Gastroesophageal sphincter (tissue), 3 donors: ENCODE measurements around the gene CSNK1A1L.

Experiments
- EP300 ChIP-seq: sonication (generic); formaldehyde crosslinking; IDR thresholded peaks from one replicate; pipeline ENCODE4 v1.6.1; 2017; ENCODE audit warnings: antibody characterized with exemption, mild to moderate bottlenecking
- POLR2A ChIP-seq, 2 donors: fragments of 450-650 bp; IDR thresholded peaks; one replicate each; pipeline ENCODE4 v1.6.1; 2017; ENCODE audit warnings: antibody characterized with exemption in 2 of 2, mild to moderate bottlenecking in 2 of 2, moderate library complexity in 1 of 2
- POLR2AphosphoS5 ChIP-seq: sonication (generic); formaldehyde crosslinking; IDR thresholded peaks from one replicate; pipeline ENCODE4 v1.6.1; 2017; ENCODE audit warnings: antibody characterized with exemption
- TF ChIP-seq, protein P1 (sequence below), 4 experiments: fragments of 200-600 bp in 2 of 4; fragments of 450-650 bp in 2 of 4; sonication (generic) in 1 of 4; IDR thresholded peaks; one replicate each; pipeline ENCODE4 v1.5.1; 2017 to 2019; ENCODE audit warnings: antibody characterized with exemption in 4 of 4, mild to moderate bottlenecking in 2 of 4, moderate library complexity in 2 of 4

DNA sequence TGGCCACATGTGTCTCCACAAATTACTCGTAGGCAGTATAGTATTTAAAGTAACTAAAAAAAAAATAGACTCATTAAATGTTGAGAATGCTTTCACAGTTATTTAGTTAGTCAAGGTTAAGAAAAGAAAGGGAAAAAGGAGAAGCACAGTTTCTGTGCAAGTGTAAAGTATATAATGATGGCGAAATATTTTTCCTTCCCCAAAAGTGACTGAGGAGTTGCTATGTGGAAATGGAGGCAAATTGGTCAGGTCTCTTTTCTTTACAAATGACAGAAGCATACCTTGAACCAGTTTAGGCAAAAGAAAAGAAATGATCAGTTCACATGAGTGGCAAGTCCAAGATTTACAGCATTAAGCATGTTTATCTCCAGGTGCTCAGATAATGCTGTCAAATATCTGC is 18.0 kb downstream of the CSNK1A1L start:
- TF ChIP-seq, protein P1, sequence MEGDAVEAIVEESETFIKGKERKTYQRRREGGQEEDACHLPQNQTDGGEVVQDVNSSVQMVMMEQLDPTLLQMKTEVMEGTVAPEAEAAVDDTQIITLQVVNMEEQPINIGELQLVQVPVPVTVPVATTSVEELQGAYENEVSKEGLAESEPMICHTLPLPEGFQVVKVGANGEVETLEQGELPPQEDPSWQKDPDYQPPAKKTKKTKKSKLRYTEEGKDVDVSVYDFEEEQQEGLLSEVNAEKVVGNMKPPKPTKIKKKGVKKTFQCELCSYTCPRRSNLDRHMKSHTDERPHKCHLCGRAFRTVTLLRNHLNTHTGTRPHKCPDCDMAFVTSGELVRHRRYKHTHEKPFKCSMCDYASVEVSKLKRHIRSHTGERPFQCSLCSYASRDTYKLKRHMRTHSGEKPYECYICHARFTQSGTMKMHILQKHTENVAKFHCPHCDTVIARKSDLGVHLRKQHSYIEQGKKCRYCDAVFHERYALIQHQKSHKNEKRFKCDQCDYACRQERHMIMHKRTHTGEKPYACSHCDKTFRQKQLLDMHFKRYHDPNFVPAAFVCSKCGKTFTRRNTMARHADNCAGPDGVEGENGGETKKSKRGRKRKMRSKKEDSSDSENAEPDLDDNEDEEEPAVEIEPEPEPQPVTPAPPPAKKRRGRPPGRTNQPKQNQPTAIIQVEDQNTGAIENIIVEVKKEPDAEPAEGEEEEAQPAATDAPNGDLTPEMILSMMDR (IDR thresholded peaks at IDR 0.05): no peak
- TF ChIP-seq POLR2AphosphoS5 (no peak), EP300 (no peak), POLR2A (IDR thresholded peaks at IDR 0.05) (no peak)
